Stimulated activated CD8-positive, alpha-beta memory T cell treated with anti-CD3 and anti-CD28 coated beads, Interleukin-7, amount 100 ng/mL, for 48 hours (primary cell): Measurements from ENCODE around the gene PCNX1.
"Not testable (repeated sequence)": the region's sequence is repeated elsewhere in the genome, so short reads cannot be mapped to it uniquely, and the experiment has no call there.

Experiments
- DNase-seq, 2 donors: peaks; one replicate each; pipeline ENCODE4 v3.0.0-alpha.2; 2020; ENCODE audit warnings: low read depth in 1 of 2; ENCODE audit errors: extremely low read depth in 1 of 2

Gene PCNX1

DNA sequence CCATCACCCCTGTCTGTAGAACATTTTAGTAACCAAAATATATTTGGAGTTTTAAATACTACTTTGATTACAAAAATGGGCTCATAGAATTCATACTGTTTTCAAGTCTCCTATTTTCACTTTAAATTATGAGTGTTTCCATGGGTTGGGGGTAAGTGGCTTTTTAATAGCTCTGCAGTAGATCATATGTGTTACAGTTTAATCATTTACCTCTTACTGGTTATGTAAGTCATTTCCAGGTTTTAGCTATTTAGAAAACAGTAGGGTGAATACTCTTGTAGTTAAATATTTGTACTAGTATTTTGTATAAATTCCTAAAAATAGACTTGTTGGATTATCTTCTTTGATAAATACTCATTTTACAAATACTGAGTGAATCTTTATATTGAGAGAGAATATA is 8.2 kb downstream of the PCNX1 start:
- DNase-seq, result no peak

DNA sequence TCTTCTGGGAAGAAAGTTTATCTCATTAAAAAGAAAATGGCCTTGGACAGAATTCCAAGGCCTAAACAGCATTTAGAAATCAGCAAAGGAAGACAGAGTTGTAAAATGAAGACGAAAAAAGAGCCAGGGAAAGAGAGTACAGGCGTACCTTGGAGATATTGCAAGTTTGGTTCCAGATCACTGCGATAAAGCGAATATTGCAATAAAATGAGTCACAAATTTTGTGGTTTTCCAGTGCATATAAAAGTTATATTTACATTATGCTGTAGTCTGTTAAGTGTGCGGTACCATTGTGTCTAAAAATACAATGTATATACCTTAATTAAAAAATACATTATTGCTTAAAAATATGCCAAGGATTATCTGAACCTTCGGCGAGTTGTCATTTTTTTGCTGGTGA is 9.0 kb downstream of the PCNX1 start:
- DNase-seq, result no peak

DNA sequence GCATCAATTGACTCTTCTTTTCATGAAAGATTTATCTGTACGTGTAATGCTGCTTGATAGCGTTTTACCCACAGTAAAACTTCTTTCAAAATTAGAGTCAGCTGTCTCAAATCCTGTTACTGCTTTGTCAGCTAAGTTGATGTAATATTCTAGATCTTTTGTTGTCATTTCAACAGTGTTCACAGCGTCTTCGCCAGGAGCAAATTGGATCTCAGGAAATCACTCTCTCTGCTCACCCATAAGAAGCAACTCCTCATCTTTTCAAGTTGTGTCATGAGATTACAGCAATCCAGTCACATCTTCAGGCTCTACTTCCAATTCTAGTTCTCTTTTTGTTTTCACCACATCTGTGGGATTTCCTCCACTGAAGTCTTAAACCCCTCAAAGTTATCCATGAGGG is 9.5 kb downstream of the PCNX1 start:
- DNase-seq, result no peak

DNA sequence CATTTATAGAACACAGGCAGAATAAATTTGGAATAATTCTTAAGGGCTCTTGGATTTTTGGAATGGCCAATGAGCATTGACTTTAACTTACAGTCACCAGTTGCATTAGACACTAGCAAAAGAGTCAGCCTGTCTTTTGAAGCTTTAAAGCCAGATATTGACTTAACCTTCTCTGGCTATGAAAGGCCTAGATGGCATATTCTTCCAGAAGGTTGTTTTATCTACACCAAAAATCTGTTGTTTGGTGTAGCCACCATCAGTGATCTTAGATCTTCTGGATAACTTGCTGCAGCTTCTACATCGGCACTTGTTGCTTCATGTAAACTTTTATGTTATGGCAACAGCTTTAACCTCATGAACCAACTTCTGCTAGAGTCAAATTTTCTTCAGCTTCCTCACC is 10.4 kb downstream of the PCNX1 start:
- no peak for DNase-seq

DNA sequence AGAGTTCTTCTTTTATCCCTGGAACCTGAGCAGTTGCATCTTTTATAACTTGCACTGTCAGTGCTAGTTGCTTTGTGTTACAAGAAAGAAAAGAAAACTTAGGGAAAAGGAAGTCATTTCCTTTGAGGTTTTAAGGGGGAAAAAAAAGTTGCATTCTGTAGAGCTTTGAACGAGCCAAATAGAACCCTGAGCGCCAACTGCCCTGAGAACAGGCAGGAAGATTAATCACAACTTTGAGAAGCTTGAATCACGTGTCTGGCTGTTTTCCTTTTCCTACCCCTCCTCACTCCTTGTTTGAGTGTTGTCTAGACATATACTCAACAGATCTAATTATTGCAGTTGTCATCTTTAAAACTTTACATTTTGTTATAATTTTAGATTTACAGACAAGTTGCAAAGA is 12.5 kb downstream of the PCNX1 start:
- DNase-seq, result no peak

DNA sequence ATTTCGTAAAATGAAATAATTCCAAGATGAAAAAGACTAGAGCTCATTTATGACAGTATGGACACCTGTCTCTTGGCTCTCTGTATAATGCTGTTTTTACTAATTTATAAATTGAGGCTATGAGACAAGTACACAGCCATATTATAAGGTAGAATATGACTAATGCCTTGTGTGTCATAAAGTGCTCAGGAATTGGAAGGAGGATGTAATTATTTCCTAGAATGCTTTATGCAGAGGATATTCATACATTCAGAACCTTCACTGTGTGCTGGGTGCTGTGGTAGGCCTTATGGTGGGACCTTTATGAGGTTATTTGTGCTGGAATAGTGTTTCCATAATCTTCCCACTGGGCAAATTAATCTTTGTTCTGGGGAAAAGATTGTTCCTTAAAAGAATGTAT is 13.3 kb downstream of the PCNX1 start:
- no peak for DNase-seq

DNA sequence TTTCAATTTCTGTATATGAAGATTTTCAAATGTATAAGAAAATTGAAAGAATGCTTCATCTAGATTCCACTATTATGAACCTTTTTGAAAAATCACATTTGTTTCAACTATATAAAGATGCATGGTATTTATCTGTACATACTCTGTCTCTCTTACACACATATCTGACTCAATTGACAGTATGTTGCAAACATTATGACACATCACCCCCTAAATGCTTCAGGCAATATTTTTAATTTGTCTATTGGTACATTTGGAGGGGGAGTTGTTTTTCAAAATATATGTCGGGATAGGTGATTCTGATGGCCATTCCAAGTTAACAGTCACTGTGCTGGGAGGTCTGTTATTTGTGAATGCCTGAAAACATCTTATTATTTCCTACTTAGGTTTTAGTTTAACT is 14.4 kb downstream of the PCNX1 start:
- DNase-seq, result no peak

DNA sequence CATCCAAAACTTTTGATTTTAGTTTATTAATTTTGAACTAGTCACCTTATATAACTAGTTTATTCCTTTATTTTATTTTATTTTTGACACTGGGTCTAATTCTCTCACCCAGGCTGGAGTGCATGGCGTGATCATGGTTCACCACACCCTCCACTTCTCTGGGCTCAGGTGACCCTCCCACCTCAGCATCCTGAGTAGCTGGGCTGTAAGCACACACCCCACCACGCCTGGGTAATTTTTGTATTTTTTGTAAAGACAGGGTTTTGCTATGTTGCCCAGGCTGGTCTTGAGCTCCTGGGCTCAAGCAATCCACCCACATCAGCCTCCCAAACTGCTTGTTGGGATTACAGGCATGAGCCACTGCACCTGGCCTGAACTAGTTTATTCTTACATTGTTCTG is 17.3 kb downstream of the PCNX1 start:
- DNase-seq, result no peak

DNA sequence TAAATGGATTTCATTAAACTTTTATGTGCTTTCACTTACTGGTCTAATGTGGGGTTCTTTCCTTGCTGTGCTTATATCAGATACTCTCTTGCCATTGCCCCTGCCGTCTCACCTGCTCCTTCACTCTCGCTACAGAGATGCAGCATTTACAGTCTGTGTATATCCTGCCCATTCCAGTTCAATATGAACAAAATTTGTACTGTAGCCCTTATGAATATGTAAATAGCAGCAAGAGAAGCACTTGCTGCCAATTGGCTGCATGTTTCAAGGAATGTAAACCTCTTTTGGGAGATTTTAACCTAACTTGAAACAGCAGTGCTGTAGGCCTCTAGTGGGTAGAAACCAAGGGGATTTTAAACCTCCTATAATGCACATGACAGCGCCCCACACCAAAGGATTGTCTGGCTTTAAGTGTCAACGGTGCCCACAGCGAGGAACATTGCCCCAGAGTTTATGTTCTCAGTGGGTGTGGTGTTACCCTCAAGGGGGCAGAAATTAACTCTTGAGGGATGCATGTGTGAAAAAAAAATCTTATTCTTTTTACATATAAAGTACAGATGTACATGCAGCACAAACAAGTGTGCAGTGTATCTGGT is 19.1 kb downstream of the PCNX1 start:
- DNase-seq, result no peak

DNA sequence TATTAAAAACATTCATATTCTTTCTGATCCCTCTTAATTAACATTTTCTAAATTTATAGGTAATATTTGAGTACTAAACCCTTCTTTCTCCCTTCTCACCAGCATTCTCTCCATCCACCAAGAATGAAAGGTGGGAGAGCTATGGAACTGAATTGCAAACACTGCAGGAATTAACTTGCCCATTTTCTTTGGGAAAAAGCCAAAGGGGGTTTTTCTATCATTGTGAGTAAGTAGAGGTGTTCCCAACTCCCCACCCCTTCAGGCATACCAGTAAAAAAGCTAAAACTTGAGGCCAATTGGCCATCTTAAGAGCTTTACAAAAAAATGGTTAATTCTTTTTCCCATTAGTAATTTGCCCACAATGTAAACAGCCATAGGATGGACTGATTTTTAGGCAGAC is 23.7 kb downstream of the PCNX1 start:
- DNase-seq, result no peak

DNA sequence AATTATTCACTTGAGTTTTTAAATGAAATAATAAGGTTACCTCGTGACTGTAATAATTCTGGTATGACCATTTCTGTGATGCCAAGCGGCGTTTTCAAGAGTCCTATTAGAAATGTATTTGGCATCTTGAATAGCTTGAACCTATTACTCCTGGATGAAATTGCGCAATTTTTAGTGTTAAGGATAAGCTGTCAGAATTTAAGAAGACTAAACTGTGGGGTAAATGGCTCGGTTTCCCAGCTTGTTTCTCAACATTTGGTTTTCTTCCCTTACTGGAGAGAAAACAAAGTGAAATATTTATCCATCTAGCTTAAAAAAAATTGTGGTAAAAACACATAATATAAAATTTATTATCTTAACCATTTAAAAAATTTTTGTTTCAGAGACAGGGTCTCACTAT is 26.8 kb downstream of the PCNX1 start:
- no peak for DNase-seq

DNA sequence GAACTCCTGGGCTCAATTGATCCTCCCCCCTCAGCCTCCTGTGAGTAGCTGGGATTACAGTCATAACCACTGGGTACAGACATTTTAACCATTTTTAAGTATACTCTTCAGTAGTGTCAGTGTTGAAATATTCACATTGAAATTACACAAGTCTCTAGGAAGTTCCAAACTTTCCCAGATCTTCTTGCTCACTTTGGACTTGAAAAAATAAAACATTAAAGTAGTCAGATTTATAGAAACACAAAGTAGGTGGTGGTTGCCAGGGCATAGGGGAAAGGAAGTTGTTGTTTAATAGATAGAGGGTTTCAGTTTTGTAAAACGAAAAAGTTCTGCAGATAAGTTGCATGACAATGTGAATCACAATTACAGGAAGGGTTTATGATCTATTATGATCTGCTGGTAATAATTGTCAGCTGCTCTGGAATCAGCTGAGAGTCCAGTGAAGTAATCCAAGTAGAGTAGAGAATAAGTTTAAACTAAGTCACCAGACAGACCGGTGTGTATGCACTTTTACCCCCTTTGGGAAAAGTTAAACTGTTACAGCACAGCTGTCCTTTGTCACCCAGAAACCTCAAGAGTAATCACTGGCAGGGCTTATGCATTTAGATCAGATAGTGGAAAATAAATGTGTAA is 27.4 kb downstream of the PCNX1 start:
- no peak for DNase-seq

DNA sequence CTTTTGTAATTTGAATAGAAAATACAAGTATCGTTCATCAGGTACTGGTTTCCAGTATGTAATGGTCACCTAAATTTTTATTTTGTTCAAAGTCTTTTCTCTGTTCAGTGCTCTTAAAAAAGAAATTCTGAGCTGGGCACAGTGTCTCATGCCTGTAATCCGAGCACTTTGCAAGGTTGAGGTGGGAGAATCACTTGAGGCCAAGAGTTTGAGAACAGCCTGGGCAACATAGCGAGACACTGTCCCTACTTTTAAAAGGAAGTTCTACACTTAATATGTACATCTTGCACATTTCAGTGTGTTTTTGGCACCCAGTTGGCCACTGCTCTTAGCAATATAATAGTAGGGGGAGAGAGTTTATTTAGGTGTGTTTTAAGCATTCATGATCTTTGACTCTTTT is 27.9 kb downstream of the PCNX1 start:
- DNase-seq, result no peak

DNA sequence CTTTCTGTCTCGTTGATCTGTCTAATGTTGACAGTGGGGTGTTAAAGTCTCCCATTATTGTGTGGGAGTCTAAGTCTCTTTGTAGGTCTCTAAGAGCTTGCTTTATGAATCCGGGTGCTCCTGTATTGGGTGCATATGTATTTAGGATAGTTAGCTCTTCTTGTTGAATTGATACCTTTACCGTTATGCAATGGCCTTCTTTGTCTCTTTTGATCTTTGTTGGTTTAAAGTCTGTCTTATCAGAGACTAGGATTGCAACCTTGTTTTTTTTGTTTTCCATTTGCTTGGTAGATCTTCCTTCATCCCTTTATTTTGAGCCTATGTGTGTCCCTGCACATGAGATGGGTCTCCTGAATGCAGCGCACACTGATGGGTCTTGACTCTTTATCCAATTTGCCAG is 32.4 kb downstream of the PCNX1 start:
- not testable (repeated sequence) for DNase-seq

DNA sequence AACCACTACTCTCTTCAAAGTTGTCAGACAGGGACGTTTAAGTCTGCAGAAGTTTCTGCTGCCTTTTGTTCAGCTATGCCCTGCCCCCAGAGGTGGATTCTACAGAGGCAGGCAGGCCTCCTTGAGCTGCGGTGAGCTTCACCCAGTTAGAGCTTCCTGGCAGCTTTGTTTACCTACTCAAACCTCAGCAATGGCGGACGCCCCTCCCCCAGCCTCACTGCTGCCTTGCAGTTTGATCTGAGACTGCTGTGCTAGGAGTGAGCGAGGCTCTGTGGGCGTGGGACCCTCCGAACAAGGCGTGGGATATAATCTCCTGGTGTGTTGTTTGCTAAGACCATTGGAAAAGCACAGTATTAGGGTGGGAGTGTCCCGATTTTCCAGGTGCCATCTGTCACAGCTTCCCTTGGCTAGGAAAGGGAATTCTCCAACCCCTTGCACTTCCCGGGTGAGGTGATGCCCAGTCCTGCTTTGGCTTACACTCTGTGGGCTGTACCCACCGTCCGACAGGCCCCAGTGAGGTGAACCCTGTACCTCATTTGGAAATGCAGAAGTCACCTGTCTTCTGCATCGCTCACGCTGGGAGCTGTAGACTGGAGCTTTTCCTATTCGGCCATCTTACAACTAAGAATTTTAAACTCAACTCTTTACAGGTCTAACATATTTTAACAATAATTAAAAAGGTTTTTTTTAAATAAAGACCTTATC is 34.5 kb downstream of the PCNX1 start:
- peak in 1 of 2 donors; percentile 42 for DNase-seq

DNA sequence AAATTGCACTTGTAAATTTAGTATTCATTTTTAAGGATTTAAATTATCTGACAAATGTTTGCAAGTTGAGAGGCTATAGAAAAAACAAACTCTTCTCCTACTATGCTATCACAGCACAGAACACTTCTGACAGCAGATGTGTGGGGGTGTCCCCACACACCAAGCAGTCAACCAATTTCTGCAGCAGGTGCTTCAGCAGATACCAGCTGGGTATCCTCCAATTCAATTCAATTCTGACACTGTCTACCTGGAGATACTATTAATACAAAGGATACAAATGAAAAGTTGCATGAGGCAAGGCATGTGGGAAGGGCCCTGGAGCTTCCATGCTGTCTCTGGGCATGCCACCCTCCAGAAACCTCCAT is 35.1 kb downstream of the PCNX1 start:
- no peak for DNase-seq

DNA sequence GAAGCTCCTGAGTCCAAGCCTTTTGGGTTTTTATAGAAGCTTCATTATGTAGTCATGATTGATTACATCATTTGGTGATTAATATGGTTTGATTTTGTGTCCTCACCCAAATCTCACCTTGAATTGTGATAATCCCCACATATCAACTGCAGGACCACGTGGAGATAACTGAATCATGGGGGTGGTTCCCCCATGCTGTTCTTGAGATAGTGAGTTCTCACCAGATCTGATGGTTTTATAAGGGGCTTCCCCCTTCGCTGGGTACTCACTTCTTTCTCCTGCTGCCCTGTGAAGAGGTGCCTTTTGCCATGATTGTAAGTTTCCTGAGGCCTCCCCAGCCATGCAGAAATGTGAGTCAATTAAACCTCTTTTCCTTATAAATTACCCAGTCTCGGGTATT is 35.5 kb downstream of the PCNX1 start:
- not testable (repeated sequence) for DNase-seq

DNA sequence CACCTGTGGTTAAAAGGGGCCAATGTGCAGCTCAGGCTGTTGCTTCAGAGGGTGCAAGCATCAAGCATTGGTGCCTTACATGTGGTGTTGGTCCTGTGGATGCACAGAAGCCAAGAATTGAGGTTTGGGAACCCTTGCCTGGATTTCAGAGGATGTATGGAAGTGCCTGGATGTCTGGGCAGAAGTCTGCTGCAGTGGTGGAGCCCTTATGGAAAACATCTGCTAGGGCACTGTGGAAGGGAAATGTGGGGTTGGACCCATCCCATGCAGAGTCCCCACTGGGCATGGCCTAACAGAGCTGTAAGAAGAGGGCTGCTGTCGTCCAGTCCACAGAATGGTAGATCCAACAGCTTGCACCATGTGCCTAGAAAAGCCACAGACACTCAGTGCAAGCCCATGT is 36.6 kb downstream of the PCNX1 start:
- DNase-seq, result no peak

DNA sequence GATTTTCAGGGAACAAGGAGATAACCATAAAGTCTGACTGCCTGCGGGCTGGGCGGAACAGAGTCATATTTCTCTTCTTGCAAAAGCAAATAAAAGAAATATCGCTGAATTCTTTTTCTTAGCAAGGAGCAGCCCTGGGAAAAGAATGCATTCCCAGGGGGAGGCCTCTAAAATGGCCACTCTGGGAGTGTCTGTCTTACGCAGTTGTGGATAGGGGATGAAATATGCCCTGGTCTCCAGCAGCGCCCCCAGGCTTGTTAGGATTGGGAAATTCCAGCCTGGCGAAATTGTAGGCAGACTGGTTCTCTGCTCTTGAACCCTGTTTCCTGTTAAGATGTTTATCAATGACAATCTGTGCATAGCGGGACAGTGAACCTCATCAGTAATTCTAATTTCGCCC is 40.5 kb downstream of the PCNX1 start:
- no peak for DNase-seq

DNA sequence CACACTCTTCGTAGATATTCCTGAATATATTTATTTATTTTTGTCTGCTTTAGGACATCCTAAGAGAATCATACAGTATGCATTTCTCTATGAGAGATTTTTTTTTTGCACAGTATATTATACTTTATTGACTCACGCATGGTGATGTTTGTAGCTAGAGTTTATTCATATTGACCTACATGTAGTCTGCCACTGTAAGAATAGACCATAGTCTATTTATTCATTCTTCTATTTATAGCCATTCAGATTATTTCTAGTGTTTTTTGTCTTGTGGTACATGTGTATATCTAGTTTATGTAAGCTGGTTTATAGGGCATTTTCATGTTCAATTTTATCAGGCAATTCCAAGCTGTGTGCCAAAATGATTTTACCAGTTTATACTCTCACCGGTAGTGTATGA is 45.2 kb downstream of the PCNX1 start:
- DNase-seq, result no peak

DNA sequence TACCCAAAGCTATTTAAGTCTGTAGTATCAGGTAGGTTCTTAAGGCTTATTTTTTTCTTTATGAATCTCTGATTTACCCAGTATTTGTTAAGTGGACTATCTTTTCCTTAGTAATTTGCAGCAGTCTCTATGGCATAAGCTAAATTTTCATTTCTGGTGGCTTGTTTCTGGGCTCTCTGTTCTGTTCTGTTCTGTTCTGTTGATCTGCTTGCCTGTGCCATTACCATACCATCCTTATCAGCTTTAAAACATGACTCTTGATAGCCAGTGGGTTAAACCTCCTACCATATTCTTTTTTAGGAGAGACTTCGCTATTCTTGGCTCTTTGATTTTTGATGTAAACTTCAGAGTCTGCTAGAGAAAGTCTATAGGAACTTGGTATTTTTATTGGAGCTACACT is 46.8 kb downstream of the PCNX1 start:
- DNase-seq, result no peak
